NB4 (cell line): ENCODE results near the gene RAMP2.
A peak's percentile ranks its signal among the peaks of the same experiment; 100 is the strongest.

Source experiments
- DNase-seq: peaks from one replicate; pipeline ENCODE4 v3.0.0; 2010; ENCODE audit warnings: low read depth
- H3K4me3 ChIP-seq: one replicate; pipeline ENCODE4 v1.5.1; 2011; ENCODE audit warnings: mild to moderate bottlenecking, low read depth, low read length, moderate library complexity
- MYC ChIP-seq: IDR thresholded peaks from 2 replicates; pipeline ENCODE4 v1.6.1; 2011; ENCODE audit warnings: low read depth, low read length
- POLR2A ChIP-seq: IDR thresholded peaks from 2 replicates; pipeline ENCODE4 v1.6.1; 2011; ENCODE audit warnings: mild to moderate bottlenecking; ENCODE audit not compliant: insufficient read length; ENCODE audit errors: extremely low read depth
- TF ChIP-seq, protein P1 (sequence below): IDR thresholded peaks from one replicate; pipeline ENCODE4 v1.5.1; 2012; ENCODE audit warnings: low read depth, low read length
- TF ChIP-seq, protein P2 (sequence below): IDR thresholded peaks from 2 replicates; pipeline ENCODE4 v1.6.1; 2011; ENCODE audit warnings: low read depth, low read length

Gene RAMP2

GRCh38 chr17:42803074-42803883 lies 42.3 kb downstream of the RAMP2 start:
- H3K4me3 ChIP-seq: no peak overlapping the region
- no peak for TF ChIP-seq MYC
- TF ChIP-seq, protein P1, sequence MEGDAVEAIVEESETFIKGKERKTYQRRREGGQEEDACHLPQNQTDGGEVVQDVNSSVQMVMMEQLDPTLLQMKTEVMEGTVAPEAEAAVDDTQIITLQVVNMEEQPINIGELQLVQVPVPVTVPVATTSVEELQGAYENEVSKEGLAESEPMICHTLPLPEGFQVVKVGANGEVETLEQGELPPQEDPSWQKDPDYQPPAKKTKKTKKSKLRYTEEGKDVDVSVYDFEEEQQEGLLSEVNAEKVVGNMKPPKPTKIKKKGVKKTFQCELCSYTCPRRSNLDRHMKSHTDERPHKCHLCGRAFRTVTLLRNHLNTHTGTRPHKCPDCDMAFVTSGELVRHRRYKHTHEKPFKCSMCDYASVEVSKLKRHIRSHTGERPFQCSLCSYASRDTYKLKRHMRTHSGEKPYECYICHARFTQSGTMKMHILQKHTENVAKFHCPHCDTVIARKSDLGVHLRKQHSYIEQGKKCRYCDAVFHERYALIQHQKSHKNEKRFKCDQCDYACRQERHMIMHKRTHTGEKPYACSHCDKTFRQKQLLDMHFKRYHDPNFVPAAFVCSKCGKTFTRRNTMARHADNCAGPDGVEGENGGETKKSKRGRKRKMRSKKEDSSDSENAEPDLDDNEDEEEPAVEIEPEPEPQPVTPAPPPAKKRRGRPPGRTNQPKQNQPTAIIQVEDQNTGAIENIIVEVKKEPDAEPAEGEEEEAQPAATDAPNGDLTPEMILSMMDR: no peak
- TF ChIP-seq POLR2A: no peak
- TF ChIP-seq, protein P2, sequence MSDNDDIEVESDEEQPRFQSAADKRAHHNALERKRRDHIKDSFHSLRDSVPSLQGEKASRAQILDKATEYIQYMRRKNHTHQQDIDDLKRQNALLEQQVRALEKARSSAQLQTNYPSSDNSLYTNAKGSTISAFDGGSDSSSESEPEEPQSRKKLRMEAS: no peak
- no peak for DNase-seq

DNA sequence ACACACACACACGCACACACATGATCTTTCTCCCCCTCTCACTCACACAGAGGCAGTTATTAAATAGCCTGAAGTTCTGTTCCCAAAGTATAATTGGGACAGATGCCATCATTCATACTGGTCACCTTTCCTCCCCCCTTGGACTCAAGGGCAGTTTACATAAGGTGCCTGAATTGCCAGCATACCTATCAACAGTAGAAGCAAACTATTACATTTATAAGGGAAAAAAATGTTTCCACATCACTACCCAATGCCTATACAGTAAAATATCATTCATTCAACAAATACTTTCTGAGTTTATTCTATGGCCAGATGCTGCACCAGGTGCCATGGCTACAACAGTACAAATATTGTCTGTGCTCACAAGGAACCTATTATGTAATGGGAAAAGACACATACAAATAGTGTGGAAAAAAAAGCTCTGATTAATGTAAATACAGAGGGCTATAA lies 43.9 kb downstream of the RAMP2 start:
- H3K4me3 ChIP-seq: no peak overlapping the region
- DNase-seq: no peak
- TF ChIP-seq, protein P1: no peak
- no peak for TF ChIP-seq POLR2A
- TF ChIP-seq MYC: no peak
- TF ChIP-seq, protein P2: no peak

GRCh38 chr17:42806249-42806648 lies 45.2 kb downstream of the RAMP2 start:
- no peak for DNase-seq
- TF ChIP-seq POLR2A (no peak), MYC (no peak)
- TF ChIP-seq, protein P2: no peak
- TF ChIP-seq, protein P1: no peak
- H3K4me3 ChIP-seq: no peak overlapping the region

DNA sequence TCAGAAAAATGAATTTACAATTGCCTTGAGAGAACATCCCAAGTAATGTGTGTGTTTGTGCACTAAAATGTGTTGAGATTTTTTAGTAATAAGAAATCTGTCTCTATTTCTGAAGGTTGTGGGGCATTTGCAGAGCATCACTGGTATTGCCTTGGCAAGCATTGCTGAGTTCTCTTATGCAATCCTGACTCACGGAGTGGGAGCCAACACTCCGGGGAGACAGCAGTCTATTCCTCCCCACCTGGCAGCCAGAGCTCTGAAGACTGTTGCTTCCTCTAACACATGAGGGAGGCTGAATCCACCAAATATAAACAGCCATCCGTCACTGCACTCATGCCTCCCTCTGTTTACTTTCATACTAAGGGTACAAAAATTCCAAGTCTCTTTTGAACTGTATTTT lies 48.2 kb downstream of the RAMP2 start:
- H3K4me3 ChIP-seq: no peak overlapping the region
- DNase-seq: peak; percentile 34
- TF ChIP-seq, protein P2: no peak
- TF ChIP-seq POLR2A (no peak), MYC (no peak)
- TF ChIP-seq, protein P1: no peak
